C4-2B (cell line): ENCODE measurements around the gene SLC6A8.

Experiments used
- CTCF ChIP-seq: fragments of 450-650 bp; conservative IDR thresholded peaks from 2 replicates; pipeline ENCODE4 v1.5.1; 2017; ENCODE audit warnings: mild to moderate bottlenecking
- ZFX ChIP-seq: fragments of 450-650 bp; IDR thresholded peaks from 2 replicates; pipeline ENCODE4 v1.6.1; 2017

GRCh38 chrX:153667956-153668396 lies 19.8 kb upstream of the SLC6A8 start:
- TF ChIP-seq CTCF (peak; percentile 74), ZFX (no peak)
